A673 (cell line): ENCODE measurements around the gene SLC3A2. TPM values are rescaled to one million over a fixed set of nuclear protein-coding genes. Genes with fewer than 3 reads are reported as not detected.

ENCODE experiments used
- BruUV-seq: library from RNA; stranded (reverse); fragments of 400-500 nt; replicated peaks from 2 replicates; lab custom pipeline; 2021; lab: Mats Ljungman, UMichigan
- CTCF ChIA-PET: fragments of 300-600 bp; sonication (Branson Sonifier 250); formaldehyde crosslinking; loops from one replicate; lab custom pipeline; 2022; ENCODE audit warnings: antibody characterized with exemption; lab: Charles Lee
- POLR2A ChIA-PET: fragments of 300-600 bp; sonication (Branson Sonifier 250); formaldehyde crosslinking; loops from one replicate; lab custom pipeline; 2022; ENCODE audit warnings: antibody characterized with exemption; ENCODE audit not compliant: low non-redundant PET; lab: Charles Lee
- DNase-seq: peaks from one replicate; pipeline ENCODE4 v3.0.0-alpha.2; 2015; ENCODE audit warnings: low spot score
- H3K27ac ChIP-seq: fragments of 200-600 bp; sonication (generic); 2 replicates; pipeline ENCODE4 v1.5.1; 2016; ENCODE audit warnings: mixed run types, low read depth, mild to moderate bottlenecking, mixed read lengths, antibody characterized with exemption, low read length; ENCODE audit not compliant: poor library complexity, severe bottlenecking
- H3K27me3 ChIP-seq: fragments of 200-600 bp; sonication (generic); replicated peaks from 2 replicates; pipeline ENCODE4 v1.6.1; 2017; ENCODE audit warnings: mixed run types, low read depth, mild to moderate bottlenecking, mixed read lengths, antibody characterized with exemption, low read length; ENCODE audit not compliant: insufficient read depth, poor library complexity
- H3K36me3 ChIP-seq: fragments of 200-600 bp; sonication (generic); 2 replicates; pipeline ENCODE4 v1.6.1; 2016; ENCODE audit warnings: mixed run types, mild to moderate bottlenecking, mixed read lengths, antibody characterized with exemption, low read length; ENCODE audit not compliant: insufficient read depth, poor library complexity, severe bottlenecking
- H3K4me1 ChIP-seq: fragments of 200-600 bp; sonication (generic); 2 replicates; pipeline ENCODE4 v1.6.1; 2017; ENCODE audit warnings: mixed run types, mild to moderate bottlenecking, mixed read lengths, antibody characterized with exemption, low read length; ENCODE audit not compliant: insufficient read depth, poor library complexity, severe bottlenecking
- H3K4me3 ChIP-seq: fragments of 200-600 bp; sonication (generic); 2 replicates; pipeline ENCODE4 v1.5.1; 2016; ENCODE audit warnings: low read depth, mixed run types, mild to moderate bottlenecking, mixed read lengths, low read length; ENCODE audit not compliant: poor library complexity, severe bottlenecking
- H3K9me3 ChIP-seq: fragments of 200-600 bp; sonication (generic); 2 replicates; pipeline ENCODE4 v1.6.1; 2016; ENCODE audit warnings: mixed run types, low read depth, mild to moderate bottlenecking, mixed read lengths, antibody characterized with exemption, low read length; ENCODE audit not compliant: poor library complexity, severe bottlenecking
- EZH2 ChIP-seq: fragments of 200-600 bp; sonication (generic); IDR thresholded peaks from 2 replicates; pipeline ENCODE4 v1.6.1; 2017; ENCODE audit warnings: borderline replicate concordance, low read depth, mild to moderate bottlenecking, mixed read lengths, antibody characterized with exemption, low read length; ENCODE audit not compliant: poor library complexity, severe bottlenecking
- intact Hi-C: fragments of 100-400 bp; cut with micrococcal nuclease; formaldehyde crosslinking; loops from one replicate; pipeline ENCODE4 v1.10.0; 2022; ENCODE audit not compliant: unreplicated experiment
- total RNA-seq: library from RNA; stranded (reverse); gene quantifications from 2 replicates; pipeline ENCODE4 v1.2.3, GENCODE V29; 2021
- TF ChIP-seq, protein P1 (sequence below): fragments of 300-800, 200-600 bp; sonication (generic); conservative IDR thresholded peaks from 2 replicates; pipeline ENCODE4 v1.5.1; 2017; ENCODE audit warnings: low read depth, mild to moderate bottlenecking, antibody characterized with exemption, low read length, moderate library complexity, mixed read lengths

Gene SLC3A2
- total RNA-seq, 1 experiment from 2014 or later = 511 TPM

DNA sequence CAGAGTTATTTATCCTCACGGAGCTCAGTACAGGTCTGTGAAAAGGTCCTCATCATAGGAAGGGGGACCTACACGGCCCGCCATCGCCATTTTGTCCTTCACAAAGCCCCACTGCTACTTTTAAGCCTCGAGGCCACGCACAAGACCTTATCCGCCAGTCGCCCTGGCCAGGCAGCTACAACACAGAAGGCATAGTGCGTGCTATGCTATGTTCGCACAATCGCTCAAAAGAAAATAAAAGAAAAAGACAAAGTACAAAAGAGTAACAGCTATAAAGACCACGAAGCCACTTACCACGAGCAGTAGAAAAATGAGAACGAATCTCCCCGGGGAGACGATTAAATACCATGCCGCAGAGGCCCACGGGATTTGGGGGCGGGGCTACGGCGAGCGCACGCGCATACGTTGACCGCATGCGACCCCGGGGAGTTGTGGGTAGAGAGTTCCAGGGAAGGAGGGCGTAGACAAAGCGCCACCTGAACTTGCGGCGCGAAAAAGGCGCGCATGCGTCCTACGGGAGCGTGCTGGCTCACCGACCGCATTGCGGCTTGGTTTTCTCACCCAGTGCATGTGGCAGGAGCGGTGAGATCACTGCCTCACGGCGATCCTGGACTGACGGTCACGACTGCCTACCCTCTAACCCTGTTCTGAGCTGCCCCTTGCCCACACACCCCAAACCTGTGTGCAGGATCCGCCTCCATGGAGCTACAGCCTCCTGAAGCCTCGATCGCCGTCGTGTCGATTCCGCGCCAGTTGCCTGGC lies 24.9 kb upstream of the SLC3A2 start:
- intact Hi-C loops = loop anchor here (5.0 to 10.0 kb wide), 2 partner anchors 123 to 261 kb away; partner anchors contain the start of gene TUT1
- Histone ChIP-seq H3K4me1 (peaks cover 13% of the 10 kb centered on the region), H3K36me3 (peaks cover 42% of the 10 kb centered on the region), H3K9me3 (no peaks in the 10 kb centered on the region), H3K4me3 (peak overlapping the region; percentile 70), H3K27me3 (no peaks in the 10 kb centered on the region), H3K27ac (peak overlapping the region; percentile 92)
- CTCF ChIA-PET = interaction anchor here (0.5 to 1.2 kb wide), 3 partner anchors 24 to 65 kb away, joined by 3 read pairs; partner anchors contain the start of genes SLC3A2 and STX5
- peak; percentile 99 for DNase-seq
- no TSS peak for BruUV-seq
- no peak for TF ChIP-seq EZH2
- POLR2A ChIA-PET = interaction anchor here (0.8 to 3.6 kb wide), 5 partner anchors 15 to 184 kb away, joined by 3 to 27 read pairs (median 5); partner anchors contain the start of genes LBHD1, SLC3A2 and STX5

DNA sequence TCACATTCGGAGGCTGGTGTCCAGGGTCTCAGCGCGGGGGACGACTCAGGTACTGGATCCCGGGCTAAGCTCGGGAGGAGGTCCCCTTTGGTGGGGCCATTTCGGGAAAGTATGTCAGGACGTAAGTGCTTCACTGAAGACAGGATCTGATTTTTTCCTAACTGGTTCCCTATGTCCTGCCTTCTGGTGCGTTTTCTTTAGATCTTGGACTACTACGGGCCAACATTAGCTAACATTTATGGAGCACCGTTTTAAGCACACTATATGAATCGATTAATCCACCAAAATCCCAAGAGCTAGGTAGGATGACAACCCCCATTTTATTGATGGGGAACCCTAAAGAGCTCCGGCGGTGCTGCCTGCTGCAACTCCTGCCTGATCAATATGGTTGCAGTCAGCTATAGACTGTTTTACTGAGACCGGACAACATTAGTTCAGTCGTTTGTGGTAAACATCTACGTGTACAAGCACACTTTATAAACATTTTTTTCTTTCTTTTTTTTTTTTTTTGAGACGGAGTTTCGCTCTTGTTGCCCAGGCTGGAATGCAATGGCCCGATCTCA lies 24.3 kb upstream of the SLC3A2 start:
- intact Hi-C loops = loop anchor here (5.0 to 10.0 kb wide), 2 partner anchors 124 to 262 kb away; partner anchors contain the start of gene TUT1
- Histone ChIP-seq H3K27ac (peak overlapping the region; percentile 92), H3K36me3 (peaks cover 39% of the 10 kb centered on the region), H3K4me3 (peak overlapping the region; percentile 70), H3K4me1 (peaks cover 20% of the 10 kb centered on the region), H3K27me3 (no peaks in the 10 kb centered on the region), H3K9me3 (no peaks in the 10 kb centered on the region)
- no peak for TF ChIP-seq EZH2
- TF ChIP-seq, protein P1, sequence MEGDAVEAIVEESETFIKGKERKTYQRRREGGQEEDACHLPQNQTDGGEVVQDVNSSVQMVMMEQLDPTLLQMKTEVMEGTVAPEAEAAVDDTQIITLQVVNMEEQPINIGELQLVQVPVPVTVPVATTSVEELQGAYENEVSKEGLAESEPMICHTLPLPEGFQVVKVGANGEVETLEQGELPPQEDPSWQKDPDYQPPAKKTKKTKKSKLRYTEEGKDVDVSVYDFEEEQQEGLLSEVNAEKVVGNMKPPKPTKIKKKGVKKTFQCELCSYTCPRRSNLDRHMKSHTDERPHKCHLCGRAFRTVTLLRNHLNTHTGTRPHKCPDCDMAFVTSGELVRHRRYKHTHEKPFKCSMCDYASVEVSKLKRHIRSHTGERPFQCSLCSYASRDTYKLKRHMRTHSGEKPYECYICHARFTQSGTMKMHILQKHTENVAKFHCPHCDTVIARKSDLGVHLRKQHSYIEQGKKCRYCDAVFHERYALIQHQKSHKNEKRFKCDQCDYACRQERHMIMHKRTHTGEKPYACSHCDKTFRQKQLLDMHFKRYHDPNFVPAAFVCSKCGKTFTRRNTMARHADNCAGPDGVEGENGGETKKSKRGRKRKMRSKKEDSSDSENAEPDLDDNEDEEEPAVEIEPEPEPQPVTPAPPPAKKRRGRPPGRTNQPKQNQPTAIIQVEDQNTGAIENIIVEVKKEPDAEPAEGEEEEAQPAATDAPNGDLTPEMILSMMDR = no peak
- ChIA-PET CTCF (interaction anchor here (0.5 to 1.2 kb wide), 4 partner anchors 24 to 103 kb away, joined by 3 read pairs; partner anchors contain the start of genes SLC3A2, STX5 and ZBTB3), POLR2A (interaction anchor here (0.6 to 3.6 kb wide), 5 partner anchors 8 to 184 kb away, joined by 4 to 27 read pairs (median 5); partner anchors contain the start of genes HNRNPUL2, LBHD1 and SLC3A2)
- BruUV-seq = TSS peak; percentile 85
- no peak for DNase-seq

DNA sequence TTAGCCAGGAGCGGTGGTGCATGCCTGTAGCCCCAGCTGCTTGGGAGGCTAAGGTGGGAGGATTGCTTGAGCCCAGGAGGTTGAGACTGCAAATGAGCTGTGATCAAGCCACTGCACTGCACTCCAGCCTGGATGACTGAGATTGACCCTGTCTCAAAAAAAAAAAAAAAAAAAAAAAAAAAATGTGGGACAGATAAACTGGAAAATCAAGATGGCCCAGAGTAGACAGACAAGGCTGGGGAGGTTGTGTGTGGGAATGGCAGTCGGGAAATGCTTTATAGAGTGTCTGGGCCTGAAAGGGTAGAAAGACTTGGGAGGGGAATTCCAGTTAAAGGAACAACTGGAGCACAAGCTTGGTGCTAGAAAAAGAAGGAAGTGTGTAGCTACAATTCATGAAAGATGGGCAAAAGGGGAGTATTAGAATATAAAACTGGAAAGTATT lies 23.1 kb upstream of the SLC3A2 start:
- H3K4me1 ChIP-seq = peaks cover 31% of the 10 kb centered on the region
- BruUV-seq = no TSS peak
- TF ChIP-seq, protein P1 = no peak
- no peak for TF ChIP-seq EZH2
- ChIA-PET POLR2A (interaction anchor here (0.6 kb wide), 1 partner anchor 130 kb away, joined by 7 read pairs; the partner anchor contains the start of gene HNRNPUL2), CTCF (interaction anchor here (0.5 to 0.7 kb wide), 3 partner anchors 130 to 478 kb away, joined by 3 to 6 read pairs (median 3); partner anchors contain the start of gene HNRNPUL2)
- H3K36me3 ChIP-seq = peaks cover 27% of the 10 kb centered on the region
- peak overlapping the region; percentile 92 for H3K27ac ChIP-seq
- intact Hi-C loops = loop anchor here (5.0 to 10.0 kb wide), 2 partner anchors 125 to 263 kb away; partner anchors contain the start of gene TUT1
- H3K27me3 ChIP-seq = no peaks in the 10 kb centered on the region
- DNase-seq = no peak
- peak overlapping the region; percentile 70 for H3K4me3 ChIP-seq
- no peaks in the 10 kb centered on the region for H3K9me3 ChIP-seq
